Measurements from ENCODE around the gene FKTN.

DNA sequence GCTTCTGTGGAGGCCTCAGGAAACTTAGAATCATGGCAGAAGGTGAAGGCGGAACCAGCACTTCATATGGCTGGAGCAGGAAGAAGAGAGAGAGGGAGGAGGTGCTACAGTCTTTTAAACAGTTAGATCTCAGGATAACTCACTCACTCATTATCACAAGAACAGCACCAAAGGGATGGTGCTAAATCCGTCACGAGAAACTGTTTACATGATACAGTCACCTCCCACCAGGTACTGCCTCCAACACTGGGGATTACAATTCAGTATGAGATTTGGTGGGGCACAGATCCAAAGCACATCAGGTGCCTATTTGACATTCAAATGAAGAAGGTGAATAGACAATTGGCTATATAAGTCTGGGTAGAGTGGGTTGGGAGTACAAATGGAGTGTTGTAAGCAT is 35.2 kb downstream of the FKTN start:
- TF ChIP-seq, protein P1, sequence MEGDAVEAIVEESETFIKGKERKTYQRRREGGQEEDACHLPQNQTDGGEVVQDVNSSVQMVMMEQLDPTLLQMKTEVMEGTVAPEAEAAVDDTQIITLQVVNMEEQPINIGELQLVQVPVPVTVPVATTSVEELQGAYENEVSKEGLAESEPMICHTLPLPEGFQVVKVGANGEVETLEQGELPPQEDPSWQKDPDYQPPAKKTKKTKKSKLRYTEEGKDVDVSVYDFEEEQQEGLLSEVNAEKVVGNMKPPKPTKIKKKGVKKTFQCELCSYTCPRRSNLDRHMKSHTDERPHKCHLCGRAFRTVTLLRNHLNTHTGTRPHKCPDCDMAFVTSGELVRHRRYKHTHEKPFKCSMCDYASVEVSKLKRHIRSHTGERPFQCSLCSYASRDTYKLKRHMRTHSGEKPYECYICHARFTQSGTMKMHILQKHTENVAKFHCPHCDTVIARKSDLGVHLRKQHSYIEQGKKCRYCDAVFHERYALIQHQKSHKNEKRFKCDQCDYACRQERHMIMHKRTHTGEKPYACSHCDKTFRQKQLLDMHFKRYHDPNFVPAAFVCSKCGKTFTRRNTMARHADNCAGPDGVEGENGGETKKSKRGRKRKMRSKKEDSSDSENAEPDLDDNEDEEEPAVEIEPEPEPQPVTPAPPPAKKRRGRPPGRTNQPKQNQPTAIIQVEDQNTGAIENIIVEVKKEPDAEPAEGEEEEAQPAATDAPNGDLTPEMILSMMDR (IDR thresholded peaks at IDR 0.05; ENCODE audit: low read depth, low read length), result no peak
- TF ChIP-seq POLR2A (IDR thresholded peaks at IDR 0.05; ENCODE audit: extremely low read depth, insufficient read length), result no peak
